ENCODE measurements around the gene TGIF1. TPM values are rescaled to one million over a fixed set of nuclear protein-coding genes. Genes with fewer than 3 reads are reported as not detected.
"Not testable (repeated sequence)": the region's sequence is repeated elsewhere in the genome, so short reads cannot be mapped to it uniquely, and the experiment has no call there.

The TGIF1 gene
- polyA plus RNA-seq, 3 donors: 28.1 to 63.4 (median 59.1) TPM

- WGBS, 3 donors: 71 to 93% (median 91%) methylated on average over 3 of the region's 3 CpGs
Observed at GRCh38 chr18:3471141-3471648, 21.2 kb downstream of the TGIF1 start.

DNA sequence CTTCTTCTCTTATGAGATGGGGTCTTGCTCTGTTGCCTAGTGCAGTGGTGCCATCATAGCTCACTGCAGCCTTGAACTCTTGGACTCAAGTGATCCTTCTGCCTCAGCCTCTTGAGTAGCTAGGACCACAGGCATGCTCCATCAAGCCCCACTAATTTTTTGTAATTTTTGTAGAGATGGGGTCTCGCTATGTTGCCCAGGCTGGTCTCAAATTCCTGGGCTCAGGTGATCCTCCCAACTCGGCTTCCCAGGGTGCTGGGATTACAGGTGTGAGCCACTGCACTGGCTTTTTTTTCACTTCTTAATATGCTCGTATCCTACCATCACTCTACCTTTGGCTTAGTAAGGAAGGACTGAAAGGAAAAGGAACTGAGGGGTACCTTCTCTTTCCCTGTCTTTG, 22.1 kb downstream of the TGIF1 start:
- WGBS, 3 donors: 87 to 94% (median 93%) methylated on average over 3 of the region's 3 CpGs

More at GRCh38 chr18:3471141-3471648, 21.2 kb downstream of the TGIF1 start:
- H3K27ac ChIP-seq (ENCODE audit: low read depth, low read length): no peak overlapping the region

DNA sequence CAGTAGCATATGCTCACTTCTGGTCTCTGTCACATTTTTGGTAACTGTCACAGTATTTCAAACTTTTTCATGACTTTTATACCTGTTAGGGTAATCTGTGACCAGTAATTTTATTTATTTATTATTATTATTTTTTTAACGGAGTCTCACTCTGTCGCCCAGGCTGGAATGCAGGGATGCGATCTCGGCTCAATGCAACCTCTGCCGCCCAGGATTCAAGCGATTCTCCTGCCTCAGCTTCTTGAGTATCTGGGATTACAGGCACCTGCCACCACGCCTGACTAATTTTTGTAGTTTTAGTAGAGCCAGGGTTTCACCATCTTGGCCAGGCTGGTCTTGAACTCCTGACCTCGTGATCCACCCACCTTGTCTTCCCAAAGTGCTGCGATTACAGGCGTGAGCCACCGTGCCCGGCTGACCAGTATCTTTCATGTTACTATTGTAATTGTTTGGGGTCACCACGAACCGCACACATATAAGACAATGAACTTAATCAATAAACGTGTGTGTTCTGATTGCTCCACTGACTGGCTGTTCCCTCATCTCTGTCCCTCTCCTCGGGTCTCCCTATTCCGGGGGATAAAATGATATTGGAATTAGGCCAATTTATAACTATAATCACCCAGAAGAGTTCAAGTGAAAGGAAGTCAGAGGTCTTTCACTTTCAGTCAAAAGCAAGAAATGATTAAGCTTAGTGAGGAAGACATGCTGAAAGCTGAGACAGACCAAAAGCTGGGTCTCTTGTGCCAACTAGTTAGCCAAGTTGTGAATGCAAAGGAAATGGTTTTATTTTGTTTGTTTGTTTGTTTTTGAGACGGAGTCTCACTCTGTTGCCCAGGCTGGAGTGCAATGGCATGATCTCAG, 22.9 kb downstream of the TGIF1 start:
- no peak overlapping the region for H3K27ac ChIP-seq (ENCODE audit: low read depth, low read length)
- 77 to 84% (median 82%) methylated on average over 18 of the region's 18 CpGs for WGBS, 3 donors

More for the DNA sequence above, 22.1 kb downstream of the TGIF1 start:
- H3K27ac ChIP-seq (ENCODE audit: low read depth, low read length): not testable (repeated sequence)

DNA sequence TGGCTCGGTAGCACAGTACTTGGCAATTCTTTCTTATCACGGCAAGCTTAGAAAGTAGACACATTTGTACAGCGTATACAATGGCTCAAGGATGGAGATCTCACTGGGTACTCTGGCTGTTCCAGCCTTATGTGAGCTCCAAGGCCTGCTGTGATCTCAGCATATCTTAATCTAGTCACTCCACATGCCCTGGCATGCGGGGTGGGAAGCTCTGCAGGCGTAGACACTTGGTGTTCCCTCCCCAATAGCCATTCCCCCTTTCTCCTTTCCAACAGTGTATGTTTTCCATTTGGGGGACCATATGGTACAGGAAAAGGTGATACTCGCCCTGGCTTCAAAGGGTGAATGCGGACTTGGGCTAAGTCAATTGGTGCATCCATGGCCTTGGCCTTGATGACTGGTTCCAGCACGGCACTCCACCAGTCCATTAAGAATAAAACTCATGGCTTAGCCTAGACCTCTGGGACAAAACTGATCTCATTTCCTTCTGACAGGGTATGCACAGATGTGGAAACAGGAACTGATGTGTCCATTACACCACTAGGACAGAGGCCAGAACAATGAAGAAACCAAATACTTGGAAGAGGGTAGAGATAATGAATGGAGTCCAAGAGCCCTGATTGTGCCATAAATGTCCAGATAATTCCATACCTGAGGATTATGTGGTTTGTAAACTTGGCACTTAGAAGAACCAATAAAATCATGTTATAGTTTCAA, 28.4 kb downstream of the TGIF1 start:
- H3K27ac ChIP-seq (ENCODE audit: low read depth, low read length): no peak overlapping the region
- WGBS, 3 donors: 90 to 93% (median 92%) methylated on average over 8 of the region's 8 CpGs

- no peak overlapping the region for H3K27ac ChIP-seq (ENCODE audit: low read depth, low read length)
- 84 to 90% (median 86%) methylated on average over 5 of the region's 5 CpGs for WGBS, 3 donors
Observed at GRCh38 chr18:3479978-3480509, 30.1 kb downstream of the TGIF1 start.

DNA sequence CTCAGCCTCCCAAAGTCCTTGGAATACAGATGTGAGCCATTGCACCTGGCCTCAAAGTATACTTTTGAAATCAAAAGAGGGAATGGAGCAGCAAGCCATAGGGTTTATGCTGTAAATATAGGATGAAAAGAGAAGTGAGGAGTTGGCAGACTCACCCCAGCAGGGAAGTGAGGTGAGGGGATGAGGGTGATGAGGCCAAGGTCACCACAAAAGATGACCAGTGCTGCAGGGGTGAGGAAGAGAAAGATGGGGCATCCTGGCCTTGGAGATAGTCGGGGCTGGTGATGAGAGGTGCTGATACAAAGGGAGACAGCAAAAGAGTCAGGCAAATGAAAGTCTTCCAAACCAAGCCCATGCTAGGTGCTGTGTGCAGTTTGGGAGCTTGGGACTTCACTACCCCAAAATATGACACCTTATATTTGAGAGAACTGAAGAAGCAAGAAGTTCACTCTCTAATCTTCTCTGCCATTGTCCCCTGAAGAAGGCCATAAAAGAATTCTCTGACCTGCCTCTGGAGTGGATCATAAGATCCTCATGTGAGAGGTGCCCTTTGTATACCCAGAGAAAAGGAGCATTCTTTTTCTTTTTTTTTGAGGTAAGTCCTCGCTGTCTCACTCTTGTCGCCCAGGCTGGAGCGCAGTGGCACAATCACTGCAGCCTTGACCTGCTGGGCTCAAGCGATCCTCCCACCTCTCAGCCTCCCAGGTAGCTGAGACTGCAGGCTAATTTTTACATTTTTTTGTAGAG, 31.0 kb downstream of the TGIF1 start:
- 91 to 96% (median 93%) methylated on average over 5 of the region's 5 CpGs for WGBS, 3 donors
- no peak overlapping the region for H3K27ac ChIP-seq (ENCODE audit: low read depth, low read length)

- no peak overlapping the region for H3K27ac ChIP-seq (ENCODE audit: low read depth, low read length)
- WGBS, 3 donors: 40 to 50% (median 43%) methylated on average over 5 of the region's 5 CpGs
Observed at GRCh38 chr18:3481696-3482210, 31.8 kb downstream of the TGIF1 start.

DNA sequence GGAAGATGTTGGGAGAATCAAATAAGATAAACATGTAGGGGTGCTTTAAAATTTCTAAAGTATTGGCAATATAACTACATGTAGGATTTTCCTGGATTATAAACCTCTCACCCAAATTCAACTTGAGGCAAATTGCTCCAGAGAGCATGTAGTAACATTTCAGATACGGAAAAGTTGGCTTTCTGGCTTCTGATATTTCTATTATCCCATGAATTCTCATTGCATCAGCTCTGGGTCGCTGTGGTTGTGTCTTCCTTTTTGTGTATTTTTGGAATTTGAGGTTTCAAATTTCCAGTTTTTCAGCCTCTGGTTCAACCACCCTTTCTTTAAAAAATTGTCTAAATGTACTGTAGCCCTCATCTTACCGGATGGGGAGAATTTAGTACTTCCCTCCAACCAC, 32.3 kb downstream of the TGIF1 start:
- WGBS, 3 donors: 79 to 93% (median 80%) methylated on average over 3 of the region's 3 CpGs

GRCh38 chr18:3485153-3486149, 35.5 kb downstream of the TGIF1 start:
- WGBS, 3 donors: 74 to 88% (median 87%) methylated on average over 9 of the region's 9 CpGs
- H3K27ac ChIP-seq (ENCODE audit: low read depth, low read length): no peak overlapping the region

More for the DNA sequence above, 32.3 kb downstream of the TGIF1 start:
- no peak overlapping the region for H3K27ac ChIP-seq (ENCODE audit: low read depth, low read length)

DNA sequence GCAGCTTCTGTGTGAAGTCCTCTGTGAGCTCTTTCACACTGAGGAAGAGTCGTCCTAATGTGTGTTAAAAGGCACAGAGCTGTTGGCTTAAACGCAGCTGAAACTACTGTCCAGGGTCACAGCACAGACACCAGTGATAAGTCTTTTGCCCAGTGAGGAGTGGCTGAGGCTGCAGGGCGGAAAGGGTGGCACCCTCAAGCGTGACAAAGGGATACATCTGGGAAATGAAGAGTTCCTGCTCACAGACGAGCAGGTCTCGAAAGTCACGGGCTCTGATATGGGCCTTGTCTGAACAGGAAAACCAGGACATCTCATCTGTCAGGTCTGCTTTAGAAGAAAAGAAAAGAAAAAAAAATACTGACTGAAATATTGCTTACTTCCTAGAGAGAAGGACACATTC, 36.5 kb downstream of the TGIF1 start:
- no peak overlapping the region for H3K27ac ChIP-seq (ENCODE audit: low read depth, low read length)
- WGBS, 3 donors: 62 to 74% (median 64%) methylated on average over 7 of the region's 7 CpGs

GRCh38 chr18:3489462-3489861, 39.5 kb downstream of the TGIF1 start:
- 84 to 89% (median 86%) methylated on average over 6 of the region's 6 CpGs for WGBS, 3 donors
- H3K27ac ChIP-seq (ENCODE audit: low read depth, low read length): no peak overlapping the region

GRCh38 chr18:3491981-3492555, 42.1 kb downstream of the TGIF1 start:
- WGBS, 3 donors: 0 to 55% (median 0%) methylated on average over 1 of the region's 1 CpG
- no peak overlapping the region for H3K27ac ChIP-seq (ENCODE audit: low read depth, low read length)

DNA sequence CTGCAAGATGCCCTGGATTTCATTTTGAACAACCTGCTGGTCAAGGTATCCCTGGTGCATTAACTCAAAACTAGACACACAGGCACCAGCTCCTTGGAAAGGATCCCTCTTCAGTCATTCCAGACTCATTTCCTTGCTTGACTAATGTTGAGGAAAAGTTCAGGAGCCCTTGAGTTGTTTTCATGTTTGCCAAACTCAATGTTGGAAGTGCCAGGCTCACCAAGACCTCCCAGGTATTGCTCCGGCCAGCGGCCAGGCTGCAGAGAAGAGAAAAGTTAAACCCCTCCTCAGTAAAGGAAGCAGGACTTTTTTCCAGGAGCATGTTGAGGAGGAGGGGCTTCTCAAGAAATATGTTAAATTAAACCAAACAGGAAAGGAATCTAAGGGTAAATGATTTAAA, 42.7 kb downstream of the TGIF1 start:
- WGBS, 3 donors: 81 to 97% (median 94%) methylated on average over 2 of the region's 2 CpGs
- no peak overlapping the region for H3K27ac ChIP-seq (ENCODE audit: low read depth, low read length)

DNA sequence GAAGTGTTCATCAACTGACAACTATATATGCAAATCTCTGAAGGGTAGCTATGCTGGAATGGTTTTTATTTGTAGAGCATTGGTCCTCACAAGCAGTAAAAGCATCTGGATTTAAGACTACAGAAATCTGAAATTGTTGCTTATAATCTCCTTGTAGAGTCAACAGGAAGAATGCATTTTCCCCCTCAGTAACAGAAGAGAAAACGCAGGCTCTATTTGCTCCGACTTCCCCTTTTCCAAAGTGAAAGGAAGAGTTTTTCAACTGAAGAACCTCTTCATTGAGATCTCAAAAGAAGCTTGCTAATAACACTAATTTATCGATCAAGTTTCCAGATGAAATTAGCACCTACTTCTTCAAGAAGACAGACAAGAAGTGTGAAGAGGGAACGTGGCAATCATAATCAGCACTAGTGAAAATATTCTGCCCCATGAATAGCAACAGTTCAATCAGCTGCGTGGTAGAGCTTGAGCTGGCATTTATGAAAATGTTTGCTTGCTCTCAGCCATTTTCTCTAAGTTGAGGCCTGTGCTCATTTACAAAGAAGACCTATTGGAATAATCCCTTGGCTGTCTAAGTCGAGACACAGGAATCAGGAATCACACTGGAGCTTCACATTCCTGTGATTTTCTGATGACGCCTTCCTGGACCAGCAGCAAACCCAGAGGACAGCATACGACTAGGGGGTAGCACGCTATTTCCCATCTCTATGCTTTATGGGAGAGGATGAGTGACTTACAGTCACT, 43.7 kb downstream of the TGIF1 start:
- 71 to 78% (median 71%) methylated on average over 9 of the region's 9 CpGs for WGBS, 3 donors

DNA sequence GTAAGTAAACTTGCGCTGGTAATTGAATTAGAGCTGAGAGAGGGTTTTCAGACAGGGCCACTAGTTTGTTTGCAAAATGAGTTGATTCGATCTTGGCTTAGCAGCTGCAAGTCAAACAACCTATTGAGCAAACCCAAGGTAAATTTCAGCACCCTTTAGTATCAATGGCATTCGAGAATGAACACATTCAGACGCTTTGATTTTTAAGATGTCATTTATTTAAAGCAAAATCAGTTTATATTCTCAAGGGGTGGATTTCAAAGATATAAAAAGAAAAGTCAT, 44.2 kb downstream of the TGIF1 start:
- no peak overlapping the region for H3K27ac ChIP-seq (ENCODE audit: low read depth, low read length)
- 75 to 91% (median 89%) methylated on average over 4 of the region's 4 CpGs for WGBS, 3 donors

More for the DNA sequence above, 43.7 kb downstream of the TGIF1 start:
- H3K27ac ChIP-seq (ENCODE audit: low read depth, low read length): no peak overlapping the region

GRCh38 chr18:3494569-3494968, 44.6 kb downstream of the TGIF1 start:
- WGBS, 3 donors: 92 to 97% (median 95%) methylated on average over 5 of the region's 5 CpGs
- H3K27ac ChIP-seq (ENCODE audit: low read depth, low read length): no peak overlapping the region

All from adipose tissue (tissue), 3 donors.